PC-9 (cell line): Measurements from ENCODE around the gene CEACAM6. TPM values are rescaled to one million over a fixed set of nuclear protein-coding genes. Genes with fewer than 3 reads are reported as not detected.

Experiments used
- BruUV-seq: library from RNA; stranded (reverse); fragments of 400-500 nt; replicated peaks from 2 replicates; lab custom pipeline; 2021; lab: Mats Ljungman, UMichigan
- CTCF ChIA-PET: fragments of 300-600 bp; sonication (Branson Sonifier 250); formaldehyde crosslinking; loops from one replicate; lab custom pipeline; 2022; ENCODE audit warnings: antibody characterized with exemption; lab: Charles Lee
- POLR2A ChIA-PET: fragments of 300-600 bp; sonication (Branson Sonifier 250); formaldehyde crosslinking; loops from one replicate; lab custom pipeline; 2022; ENCODE audit warnings: antibody characterized with exemption; ENCODE audit not compliant: unreplicated experiment; lab: Charles Lee
- DNase-seq, 2 experiments: peaks; one replicate each; pipeline versions ENCODE4 v3.0.0 to v3.0.0-alpha.2; 2015 to 2022; ENCODE audit warnings: mixed read lengths in 1 of 2
- H2AFZ ChIP-seq: fragments of 200-600 bp; sonication (generic); 2 replicates; pipeline ENCODE4 v1.8.1; 2017; ENCODE audit warnings: antibody characterized with exemption
- H3F3A ChIP-seq: fragments of 200-600 bp; sonication (generic); 2 replicates; pipeline ENCODE4 v1.8.1; 2017; ENCODE audit warnings: antibody characterized with exemption, mild to moderate bottlenecking, low read depth; ENCODE audit not compliant: insufficient read depth
- H3K27ac ChIP-seq: fragments of 200-600 bp; sonication (generic); 2 replicates; pipeline ENCODE4 v1.6.1; 2016; ENCODE audit warnings: mixed run types
- H3K27me3 ChIP-seq: fragments of 200-600 bp; sonication (generic); 2 replicates; pipeline ENCODE4 v1.6.1; 2016; ENCODE audit warnings: low read depth, mixed run types; ENCODE audit not compliant: insufficient read depth
- H3K36me3 ChIP-seq: fragments of 200-600 bp; sonication (generic); 2 replicates; pipeline ENCODE4 v1.6.1; 2016; ENCODE audit warnings: low read depth, mixed run types
- H3K4me1 ChIP-seq: fragments of 200-600 bp; sonication (generic); replicated peaks from 2 replicates; pipeline ENCODE4 v1.6.1; 2016; ENCODE audit warnings: mixed run types; ENCODE audit not compliant: insufficient read depth
- H3K4me2 ChIP-seq: fragments of 200-600 bp; sonication (generic); 2 replicates; pipeline ENCODE4 v1.6.1; 2017; ENCODE audit warnings: mixed run types
- H3K4me3 ChIP-seq: fragments of 200-600 bp; sonication (generic); 2 replicates; pipeline ENCODE4 v1.6.1; 2016; ENCODE audit warnings: mixed run types
- H3K79me2 ChIP-seq: fragments of 200-600 bp; sonication (generic); 2 replicates; pipeline ENCODE4 v1.6.1; 2017; ENCODE audit warnings: low read depth, mixed run types
- H3K9me2 ChIP-seq: fragments of 200-600 bp; sonication (generic); 2 replicates; pipeline ENCODE4 v1.8.1; 2017; ENCODE audit warnings: mild to moderate bottlenecking; ENCODE audit not compliant: insufficient read depth
- H3K9me3 ChIP-seq: fragments of 200-600 bp; sonication (generic); 2 replicates; pipeline ENCODE4 v1.8.1; 2016; ENCODE audit warnings: low read depth; ENCODE audit not compliant: insufficient read depth
- H4K20me1 ChIP-seq: fragments of 200-600 bp; sonication (generic); 2 replicates; pipeline ENCODE4 v1.8.1; 2017; ENCODE audit not compliant: insufficient read depth
- CTCF ChIP-seq: fragments of 200-600 bp; sonication (generic); conservative IDR thresholded peaks from 2 replicates; pipeline ENCODE4 v1.6.1; 2017; ENCODE audit warnings: mixed run types, antibody characterized with exemption, mild to moderate bottlenecking, moderate library complexity
- EZH2 ChIP-seq: fragments of 200-600 bp; sonication (generic); IDR thresholded peaks from 2 replicates; pipeline ENCODE4 v1.8.0; 2017; ENCODE audit warnings: antibody characterized with exemption, low read depth
- intact Hi-C: fragments of 100-400 bp; cut with micrococcal nuclease; formaldehyde crosslinking; loops from one replicate; pipeline ENCODE4 v1.10.0; 2022; ENCODE audit not compliant: unreplicated experiment
- total RNA-seq: library from RNA; stranded (reverse); gene quantifications from 2 replicates; pipeline ENCODE4 v1.2.3, GENCODE V29; 2021

CEACAM6 gene
- total RNA-seq, 1 experiment from 2014 or later: 468 TPM

GRCh38 chr19:41792513-41793413, 37.4 kb downstream of the CEACAM6 start:
- H3K4me2 ChIP-seq: peak overlapping the region; percentile 57
- no peak overlapping the region for H3K4me3 ChIP-seq
- H3K27ac ChIP-seq: peak overlapping the region; percentile 49
- BruUV-seq: no TSS peak
- no peak overlapping the region for H2AFZ ChIP-seq
- TF ChIP-seq EZH2 (no peak), CTCF (no peak)
- peaks cover 45% of the 10 kb centered on the region for H3K4me1 ChIP-seq
- no peaks in the 10 kb centered on the region for H3K9me3 ChIP-seq
- peaks cover 21% of the 10 kb centered on the region; the same call in 1 of the 2 replicates for H3F3A ChIP-seq
- H3K27me3 ChIP-seq: no peaks in the 10 kb centered on the region
- ChIA-PET POLR2A (no interaction called here), CTCF (interaction anchor here (0.6 to 1.7 kb wide), 9 partner anchors 9 to 660 kb away, joined by 3 to 9 read pairs (median 5); no protein-coding TSS in a partner anchor)
- no peaks in the 10 kb centered on the region for H3K79me2 ChIP-seq
- intact Hi-C loops: no loop called here
- H3K9me2 ChIP-seq: no peaks in the 10 kb centered on the region
- H3K36me3 ChIP-seq: no peaks in the 10 kb centered on the region
- no peaks in the 10 kb centered on the region for H4K20me1 ChIP-seq
- DNase-seq: peak; percentile 47 to 96

GRCh38 chr19:41793414-41793727, 38.0 kb downstream of the CEACAM6 start:
- no peaks in the 10 kb centered on the region for H3K27me3 ChIP-seq
- ChIA-PET CTCF (interaction anchor here (0.7 to 1.7 kb wide), 4 partner anchors 9 to 151 kb away, joined by 3 to 5 read pairs (median 4); no protein-coding TSS in a partner anchor), POLR2A (no interaction called here)
- BruUV-seq: no TSS peak
- peak overlapping the region; percentile 57; the same call in 1 of the 2 replicates for H3K4me2 ChIP-seq
- DNase-seq: no peak
- H2AFZ ChIP-seq: no peak overlapping the region
- peak overlapping the region; percentile 49; the same call in 1 of the 2 replicates for H3K27ac ChIP-seq
- no peaks in the 10 kb centered on the region for H4K20me1 ChIP-seq
- H3F3A ChIP-seq: peaks cover 21% of the 10 kb centered on the region; the same call in 1 of the 2 replicates
- peaks cover 49% of the 10 kb centered on the region for H3K4me1 ChIP-seq
- H3K9me3 ChIP-seq: no peaks in the 10 kb centered on the region
- intact Hi-C loops: no loop called here
- H3K79me2 ChIP-seq: no peaks in the 10 kb centered on the region
- no peak overlapping the region for H3K4me3 ChIP-seq
- TF ChIP-seq CTCF: no peak
- no peak for TF ChIP-seq EZH2
- no peaks in the 10 kb centered on the region for H3K36me3 ChIP-seq
- H3K9me2 ChIP-seq: no peaks in the 10 kb centered on the region

GRCh38 chr19:41795031-41795461, 39.7 kb downstream of the CEACAM6 start:
- Histone ChIP-seq H3K27ac (no peak overlapping the region), H3K4me1 (peaks cover 60% of the 10 kb centered on the region), H3K79me2 (no peaks in the 10 kb centered on the region), H3K27me3 (no peaks in the 10 kb centered on the region), H4K20me1 (no peaks in the 10 kb centered on the region), H3F3A (peaks cover 29% of the 10 kb centered on the region), H3K9me2 (no peaks in the 10 kb centered on the region), H3K4me3 (no peak overlapping the region), H3K9me3 (no peaks in the 10 kb centered on the region), H3K36me3 (no peaks in the 10 kb centered on the region), H2AFZ (no peak overlapping the region), H3K4me2 (no peak overlapping the region)
- ChIA-PET POLR2A (no interaction called here), CTCF (interaction anchor here (1.0 to 1.7 kb wide), 4 partner anchors 10 to 42 kb away, joined by 3 to 12 read pairs (median 6); partner anchors contain the start of gene CEACAM6)
- TF ChIP-seq CTCF (peak; percentile 93), EZH2 (no peak)
- no TSS peak for BruUV-seq
- DNase-seq: peak in 1 of 2 experiments; percentile 57
- intact Hi-C loops: loop anchor here (2.0 kb wide), 1 partner anchor 88 kb away; no protein-coding TSS in a partner anchor
